Left lobe of liver (tissue), 2 donors: Measurements from ENCODE around the gene MGAT3. TPM values are rescaled to one million over a fixed set of nuclear protein-coding genes. Genes with fewer than 3 reads are reported as not detected.

Experiments
- ATAC-seq: fragments of 200-7000 bp; cut with Tn5 transposase; one replicate; pipeline ENCODE4 v1.9.1; 2020; ENCODE audit warnings: mild to moderate bottlenecking, moderate library complexity
- DNase-seq: peaks from one replicate; pipeline ENCODE4 v3.0.0-alpha.2; 2020; ENCODE audit warnings: low spot score
- total RNA-seq: library from RNA; stranded (reverse); gene quantifications from one replicate; pipeline ENCODE4 v1.2.1, GENCODE V29; 2021
- donor health status: DM: no; HTN: no; CAD: no; lungs with moderate emphysema.
- donor health status: DM: no; HTN: yes; CAD: no.

The MGAT3 gene
- total RNA-seq, 1 donor from 2014 or later, result 0.13 TPM

DNA sequence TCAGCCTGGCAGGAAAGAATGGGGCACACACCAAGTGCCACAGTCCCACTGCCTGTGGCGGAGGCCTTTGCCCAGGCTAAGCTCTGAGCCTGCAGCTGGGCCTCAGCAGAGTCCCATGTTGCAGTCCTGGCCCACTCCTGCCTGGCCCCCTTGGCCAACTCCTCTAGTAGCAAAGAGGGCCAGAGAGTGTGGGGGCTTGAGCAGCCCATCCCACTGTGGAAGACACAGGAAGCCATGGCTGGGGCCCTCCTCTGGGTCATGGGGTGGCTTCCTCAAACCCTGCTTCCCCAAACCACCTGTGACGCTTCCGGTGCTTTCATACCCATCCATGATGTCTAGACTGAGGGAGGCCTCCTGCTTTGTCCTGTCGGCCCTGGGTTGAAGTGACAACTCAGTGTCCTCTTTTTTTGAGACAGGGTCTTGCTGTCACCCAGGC, 69.9 kb downstream of the MGAT3 start:
- ATAC-seq (no peak), DNase-seq (no peak)

- DNase-seq (no peak), ATAC-seq (peak; percentile 45)
Measured at GRCh38 chr22:39527481-39527961, 70.7 kb downstream of the MGAT3 start.

GRCh38 chr22:39528080-39528661, 71.4 kb downstream of the MGAT3 start:
- ATAC-seq, result no peak
- no peak for DNase-seq

DNA sequence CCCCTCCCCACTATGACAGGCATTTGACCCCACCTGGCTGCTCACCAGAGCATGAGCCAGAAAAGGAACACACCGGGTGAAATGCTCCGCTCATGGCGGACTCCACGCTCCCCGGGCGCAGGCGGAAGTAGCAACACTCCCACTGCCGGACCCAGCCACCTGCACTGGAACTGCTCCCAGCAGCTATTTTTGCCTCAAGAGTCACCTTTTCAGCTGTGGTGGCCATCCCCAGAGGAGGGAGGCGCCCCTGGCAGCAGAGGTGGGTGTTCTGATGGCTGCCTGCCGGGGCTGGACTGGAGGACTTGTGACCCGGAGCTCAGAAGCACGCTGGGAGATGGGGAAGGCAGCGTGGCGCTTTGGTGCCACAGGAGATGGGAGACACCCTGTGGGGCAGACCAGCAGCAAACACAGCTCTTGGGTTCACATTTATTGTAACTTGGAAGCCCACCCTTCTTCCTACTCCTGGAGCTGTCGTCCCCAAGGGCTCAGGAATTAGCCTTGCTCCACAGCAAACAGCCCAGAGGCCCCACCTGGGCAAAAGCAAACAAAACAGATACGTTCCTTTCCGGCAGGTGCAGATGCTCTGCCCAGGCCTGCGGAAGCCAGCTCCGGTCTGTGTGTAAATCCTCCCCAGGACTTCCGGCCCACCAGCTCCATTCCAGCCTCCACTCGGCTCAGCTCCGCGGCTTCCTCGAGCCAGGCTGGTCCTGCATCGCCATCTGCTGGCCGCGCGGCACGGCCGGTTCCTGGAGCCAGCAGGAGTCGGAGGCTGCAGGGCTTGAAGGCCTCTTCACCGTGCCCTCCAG, 72.1 kb downstream of the MGAT3 start:
- ATAC-seq, result peak; percentile 66

DNA sequence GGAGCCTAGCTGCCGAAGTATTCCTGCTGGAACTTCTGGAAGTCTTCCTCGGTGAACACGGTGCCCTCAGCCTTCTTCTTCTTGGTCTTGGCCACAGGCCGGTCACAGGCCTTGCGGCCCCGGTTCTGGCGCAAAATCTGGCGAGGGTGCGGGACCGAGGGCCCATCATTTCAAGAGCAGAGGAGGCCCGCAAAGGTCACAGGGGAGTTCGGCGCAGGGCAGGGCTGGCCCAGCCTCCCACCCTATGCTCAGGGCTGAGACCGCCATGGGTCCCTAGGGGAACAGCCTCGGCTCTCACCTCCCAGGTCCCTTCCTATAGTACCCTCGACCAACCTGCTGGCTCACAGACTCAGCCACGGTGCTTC, 72.7 kb downstream of the MGAT3 start:
- DNase-seq (no peak), ATAC-seq (no peak)

More for the DNA sequence above, 72.1 kb downstream of the MGAT3 start:
- peak; percentile 85 for DNase-seq

DNA sequence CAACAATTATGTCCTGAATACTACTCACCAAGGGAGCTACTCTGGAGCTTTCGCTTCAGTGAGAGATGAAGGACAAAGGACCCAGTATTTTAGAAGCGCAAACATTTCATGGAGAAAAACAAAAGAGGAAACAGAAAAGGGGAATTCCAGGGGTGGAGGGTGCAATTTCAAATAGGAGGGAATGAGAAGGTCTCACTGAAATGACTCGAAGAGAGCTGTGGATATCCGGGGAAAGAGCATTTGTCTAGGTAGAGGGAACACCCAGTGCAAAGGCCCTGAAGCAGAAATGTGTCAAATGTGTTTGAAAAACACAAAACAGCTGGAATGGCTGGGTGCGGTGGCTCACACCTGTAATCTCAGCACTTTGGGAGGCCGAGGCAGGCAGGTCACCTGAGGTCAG, 73.3 kb downstream of the MGAT3 start:
- ATAC-seq, result no peak
- no peak for DNase-seq

GRCh38 chr22:39530692-39531331, 74.0 kb downstream of the MGAT3 start:
- ATAC-seq (no peak), DNase-seq (no peak)

DNA sequence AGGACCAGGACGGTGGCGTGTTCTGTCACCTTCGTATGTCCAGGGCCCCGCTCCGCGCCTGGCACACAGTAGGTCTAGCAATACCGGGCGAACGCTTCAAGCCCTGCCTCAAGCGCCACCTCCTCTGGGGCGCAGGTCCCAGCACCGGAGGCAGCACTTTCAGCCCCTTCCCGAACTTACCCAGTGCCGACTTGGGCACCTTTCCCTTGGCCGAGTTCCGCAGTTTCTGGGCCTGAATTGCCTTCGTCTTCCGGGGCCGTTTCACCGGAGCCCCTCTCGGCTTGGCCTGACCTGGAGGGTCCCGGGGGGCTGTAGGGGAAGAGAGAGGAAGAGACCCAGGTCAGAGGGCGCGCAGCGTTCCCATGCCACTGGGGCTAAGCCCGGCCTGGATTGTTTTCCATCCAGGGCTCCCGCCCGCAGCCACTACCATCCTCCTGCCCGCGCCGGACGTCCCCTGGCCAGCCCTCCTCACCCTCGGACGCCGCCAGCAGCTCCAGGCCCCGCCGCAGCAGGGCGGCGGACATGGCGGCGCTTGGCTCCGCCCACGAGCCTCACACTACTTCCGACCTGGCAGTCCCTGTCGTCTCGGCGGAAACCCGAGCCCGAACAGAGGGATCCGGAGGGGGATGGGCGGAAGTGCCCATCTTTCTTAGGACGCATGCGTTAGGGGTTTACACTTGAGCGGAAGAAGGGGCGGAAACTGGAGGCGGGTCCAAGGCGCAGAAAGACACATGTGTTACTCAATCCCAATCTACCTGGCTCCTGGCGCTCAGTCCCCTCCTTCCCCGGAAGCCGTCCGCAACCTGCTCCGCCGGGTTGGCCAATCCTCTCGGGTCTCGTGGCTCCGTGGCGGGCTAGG, 75.6 kb downstream of the MGAT3 start, which contains the start of gene RPS19BP1:
RPS19BP1 (minus strand) TSS at position 534 of the 859 bp plus-strand sequence; CDS start at position 524, 10 bp downstream.
- DNase-seq (peak; percentile 100), ATAC-seq (peak; percentile 85)

DNA sequence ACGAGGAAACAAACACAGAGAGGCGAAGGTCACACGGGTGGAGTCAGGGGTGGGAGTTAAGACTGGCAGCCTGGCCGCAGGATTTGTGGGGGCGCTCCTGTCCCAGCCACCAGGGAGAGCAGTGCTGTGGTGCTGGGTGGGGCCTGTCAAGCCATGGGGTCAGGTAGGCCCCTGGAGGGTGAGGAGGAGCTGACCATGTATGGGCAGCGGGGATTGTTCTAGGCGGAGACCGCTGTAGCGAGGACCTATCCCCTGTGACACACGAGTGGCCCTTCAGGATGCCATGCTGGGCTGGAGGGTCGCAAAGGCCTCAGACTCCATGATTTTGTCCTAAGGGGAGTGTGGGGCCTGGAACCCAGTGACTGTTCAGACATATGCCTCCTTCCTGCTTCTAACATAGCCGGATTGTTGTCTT, 77.3 kb downstream of the MGAT3 start:
- DNase-seq (no peak), ATAC-seq (no peak)

DNA sequence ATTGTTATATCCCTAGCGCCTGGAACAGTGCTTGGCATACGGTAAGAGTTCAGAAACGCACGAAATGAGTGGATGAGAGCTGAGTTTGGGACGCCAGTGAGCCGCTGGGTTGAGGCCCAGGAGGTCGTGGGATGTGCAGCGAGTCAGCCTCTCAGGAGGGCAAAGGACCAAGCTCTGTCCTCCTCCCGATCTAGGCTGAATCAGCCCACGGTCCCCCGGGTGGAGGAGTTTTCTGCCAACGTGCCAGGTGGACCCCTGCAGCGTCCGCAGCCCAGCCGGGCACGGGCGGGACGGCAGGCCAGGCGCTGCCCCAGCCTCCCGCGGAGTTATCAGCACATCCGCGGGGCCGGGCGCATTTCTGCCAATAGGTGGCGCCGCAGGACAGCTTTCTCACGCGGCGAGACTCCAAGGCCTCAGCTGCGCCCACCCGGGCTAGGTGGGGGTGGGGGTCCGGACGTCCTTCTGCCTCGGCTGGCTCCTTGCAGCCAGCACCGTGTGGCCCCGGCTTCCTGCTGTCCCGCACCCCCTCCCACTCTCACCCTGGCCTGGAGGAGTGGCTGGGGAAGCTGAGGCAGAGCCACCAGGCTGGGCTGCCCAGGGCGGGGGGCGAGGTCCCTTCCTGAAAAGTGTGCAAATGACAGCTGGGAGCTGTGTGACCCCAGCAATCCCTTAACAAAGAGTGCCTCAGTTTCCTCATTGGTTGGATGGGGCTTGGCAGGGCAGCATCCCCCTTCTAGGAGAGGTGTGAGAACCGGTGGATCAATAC, 78.0 kb downstream of the MGAT3 start:
- peak; percentile 83 for DNase-seq
- ATAC-seq, result peak; percentile 61

DNA sequence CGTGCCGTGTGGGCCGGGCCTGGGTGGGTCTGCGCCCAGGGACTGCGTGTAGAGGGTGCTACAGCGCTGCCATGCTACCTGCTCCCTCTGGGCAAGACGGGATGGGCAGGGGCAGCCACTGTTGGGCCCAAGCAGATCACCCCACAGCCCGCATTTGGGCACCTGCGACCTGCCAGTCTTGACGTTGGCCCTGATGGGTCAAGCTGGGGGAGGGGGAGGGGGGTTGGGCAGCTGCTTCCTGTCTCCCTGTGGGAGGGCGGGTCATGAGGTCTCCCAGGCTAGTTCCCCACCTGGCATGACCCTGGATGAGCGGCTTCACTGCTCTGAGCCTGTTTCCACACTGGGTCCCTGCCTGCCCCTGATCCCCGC, 78.5 kb downstream of the MGAT3 start:
- ATAC-seq (no peak), DNase-seq (no peak)

GRCh38 chr22:39535831-39536449, 79.1 kb downstream of the MGAT3 start:
- DNase-seq, result no peak
- ATAC-seq, result no peak

GRCh38 chr22:39536711-39537110, 79.9 kb downstream of the MGAT3 start:
- DNase-seq (no peak), ATAC-seq (no peak)

GRCh38 chr22:39537975-39538374, 81.2 kb downstream of the MGAT3 start:
- ATAC-seq, result no peak
- DNase-seq, result no peak

Other genes starting within 250 kb of the MGAT3 start
- 0.43 TPM for gene PDGFB, start 212.0 kb upstream of the MGAT3 start, total RNA-seq
- gene RPL3, start 137.4 kb upstream of the MGAT3 start, total RNA-seq, result 862 TPM
- gene SYNGR1, start 107.0 kb upstream of the MGAT3 start, total RNA-seq, result 2.9 TPM
- 14.8 TPM for gene TAB1, start 57.2 kb upstream of the MGAT3 start, total RNA-seq
- 26.1 TPM for gene MIEF1, start 45.3 kb downstream of the MGAT3 start, total RNA-seq
- gene ATF4, start 63.5 kb downstream of the MGAT3 start, total RNA-seq, result 134 TPM
- gene RPS19BP1, start 75.7 kb downstream of the MGAT3 start, total RNA-seq, result 50.1 TPM
- 0.05 TPM for gene CACNA1I, start 113.7 kb downstream of the MGAT3 start, total RNA-seq